Mesothelial cell of epicardium (in vitro differentiated cells): ENCODE data around the gene ZBTB7A. TPM values are rescaled to one million over a fixed set of nuclear protein-coding genes. Genes with fewer than 3 reads are reported as not detected.

ENCODE experiments used
- DNase-seq, 2 experiments: peaks; one replicate each; pipeline ENCODE4 v3.0.0; 2021; ENCODE audit warnings: low spot score in 2 of 2; ENCODE audit not compliant: unreplicated experiment in 2 of 2
- H3K27ac Mint-ChIP-seq: 2 replicates; pipeline ENCODE4 v1.8.0; 2021; ENCODE audit warnings: mixed read lengths
- H3K27me3 Mint-ChIP-seq: 2 replicates; pipeline ENCODE4 v1.8.0; 2021; ENCODE audit warnings: low read depth, mixed read lengths
- H3K36me3 Mint-ChIP-seq: 2 replicates; pipeline ENCODE4 v1.8.0; 2021; ENCODE audit warnings: mixed read lengths
- H3K4me1 Mint-ChIP-seq: 2 replicates; pipeline ENCODE4 v1.8.0; 2021; ENCODE audit warnings: mixed read lengths
- H3K4me3 Mint-ChIP-seq: 2 replicates; pipeline ENCODE4 v1.8.0; 2021; ENCODE audit warnings: mild to moderate bottlenecking, moderate library complexity, mixed read lengths
- H3K9me3 Mint-ChIP-seq: 2 replicates; pipeline ENCODE4 v1.8.0; 2021; ENCODE audit warnings: mixed read lengths
- total RNA-seq: library from RNA; stranded (reverse); gene quantifications from 3 replicates; pipeline ENCODE4 v1.2.1, GENCODE V29; 2021
- TF ChIP-seq, protein P1 (sequence below): fragments of 200-600 bp; sonication (generic); IDR thresholded peaks from one replicate; pipeline ENCODE4 v1.5.0; 2021; ENCODE audit warnings: antibody characterized with exemption; ENCODE audit not compliant: unreplicated experiment

ZBTB7A gene
- total RNA-seq, 1 donor from 2014 or later, result 27.9 TPM

DNA sequence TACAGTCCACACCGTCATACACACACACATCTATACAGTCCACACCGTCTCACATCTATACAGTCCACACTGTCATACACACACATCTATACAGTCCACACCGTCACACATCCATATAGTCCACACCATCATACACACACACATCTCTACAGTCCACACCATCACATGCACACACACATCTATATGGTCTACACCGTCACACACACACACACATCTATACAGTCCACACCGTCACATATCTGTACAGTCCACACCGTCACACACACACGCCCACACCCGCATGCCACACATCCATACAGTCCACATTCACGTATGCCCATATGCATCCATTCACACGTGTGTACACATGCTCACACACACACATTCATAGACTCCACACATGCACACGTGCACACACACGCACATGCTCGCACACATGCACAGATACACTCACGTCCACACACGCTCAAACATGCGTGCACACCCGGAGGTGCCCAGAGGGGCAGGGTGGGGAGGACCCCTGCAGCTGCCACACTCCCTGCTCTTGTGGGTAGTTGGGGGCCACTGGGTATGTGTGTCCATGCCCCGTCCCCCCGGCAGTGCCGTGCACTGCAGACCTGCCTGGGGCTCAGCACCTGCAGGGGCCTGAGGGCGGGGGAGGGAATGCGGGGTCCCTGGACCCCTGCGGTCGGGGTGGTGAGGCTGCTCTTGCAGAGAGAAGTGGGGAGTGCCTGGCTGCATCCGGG is 30.0 kb downstream of the ZBTB7A start:
- Mint-ChIP-seq H3K27ac (no peak overlapping the region), H3K4me1 (no peaks in the 10 kb centered on the region), H3K36me3 (peaks cover 10% of the 10 kb centered on the region), H3K27me3 (no peaks in the 10 kb centered on the region), H3K4me3 (no peak overlapping the region), H3K9me3 (no peaks in the 10 kb centered on the region)
- DNase-seq, result no peak
- TF ChIP-seq, protein P1, sequence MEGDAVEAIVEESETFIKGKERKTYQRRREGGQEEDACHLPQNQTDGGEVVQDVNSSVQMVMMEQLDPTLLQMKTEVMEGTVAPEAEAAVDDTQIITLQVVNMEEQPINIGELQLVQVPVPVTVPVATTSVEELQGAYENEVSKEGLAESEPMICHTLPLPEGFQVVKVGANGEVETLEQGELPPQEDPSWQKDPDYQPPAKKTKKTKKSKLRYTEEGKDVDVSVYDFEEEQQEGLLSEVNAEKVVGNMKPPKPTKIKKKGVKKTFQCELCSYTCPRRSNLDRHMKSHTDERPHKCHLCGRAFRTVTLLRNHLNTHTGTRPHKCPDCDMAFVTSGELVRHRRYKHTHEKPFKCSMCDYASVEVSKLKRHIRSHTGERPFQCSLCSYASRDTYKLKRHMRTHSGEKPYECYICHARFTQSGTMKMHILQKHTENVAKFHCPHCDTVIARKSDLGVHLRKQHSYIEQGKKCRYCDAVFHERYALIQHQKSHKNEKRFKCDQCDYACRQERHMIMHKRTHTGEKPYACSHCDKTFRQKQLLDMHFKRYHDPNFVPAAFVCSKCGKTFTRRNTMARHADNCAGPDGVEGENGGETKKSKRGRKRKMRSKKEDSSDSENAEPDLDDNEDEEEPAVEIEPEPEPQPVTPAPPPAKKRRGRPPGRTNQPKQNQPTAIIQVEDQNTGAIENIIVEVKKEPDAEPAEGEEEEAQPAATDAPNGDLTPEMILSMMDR, result no peak

DNA sequence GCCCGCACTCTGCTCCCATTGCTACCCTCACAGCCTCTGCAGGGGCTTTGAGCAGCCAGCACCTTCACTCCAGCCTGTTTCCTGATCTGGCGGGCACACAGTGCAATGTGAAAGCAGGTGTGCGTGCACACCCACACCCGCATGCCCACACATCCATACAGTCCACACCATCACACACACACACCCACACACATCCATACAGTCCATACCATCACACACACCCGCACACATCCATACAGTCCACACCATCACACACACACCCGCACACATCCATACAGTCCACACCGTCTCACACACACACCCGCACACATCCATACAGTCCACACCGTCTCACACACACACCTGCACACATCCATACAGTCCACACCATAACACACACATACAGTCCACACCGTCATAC is 31.1 kb downstream of the ZBTB7A start:
- Mint-ChIP-seq H3K27ac (no peak overlapping the region), H3K4me1 (no peaks in the 10 kb centered on the region), H3K27me3 (no peaks in the 10 kb centered on the region), H3K4me3 (no peak overlapping the region), H3K36me3 (peaks cover 10% of the 10 kb centered on the region), H3K9me3 (no peaks in the 10 kb centered on the region)
- no peak for DNase-seq
- TF ChIP-seq, protein P1, result no peak

DNA sequence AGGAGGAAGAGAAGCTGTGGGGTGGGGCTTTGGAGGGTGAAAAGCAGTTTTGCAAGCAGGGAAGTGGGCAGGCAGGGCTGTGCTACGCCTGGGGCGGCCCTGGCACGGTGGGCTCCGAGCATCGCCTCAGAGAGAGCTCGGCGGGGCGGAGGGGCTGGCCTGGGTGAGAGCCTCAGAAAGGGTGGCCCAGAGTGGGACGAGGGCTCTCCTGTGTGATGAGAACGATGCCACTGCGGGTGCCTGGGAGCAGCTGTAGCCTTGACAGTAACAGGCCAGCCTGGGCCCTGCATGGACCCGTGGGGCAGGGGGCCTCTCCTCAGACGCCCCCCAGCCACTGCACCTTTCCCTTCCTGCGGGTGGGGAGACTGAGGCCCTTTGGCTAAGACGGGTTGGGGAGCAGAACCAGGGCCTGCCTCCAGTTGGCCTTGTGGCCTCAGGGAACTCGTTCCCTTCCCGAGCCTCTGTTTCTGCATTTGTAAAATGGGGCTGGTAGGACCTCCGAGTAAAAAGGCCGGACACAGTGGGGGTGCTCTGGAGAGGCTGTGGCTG is 31.6 kb downstream of the ZBTB7A start:
- Mint-ChIP-seq H3K4me3 (no peak overlapping the region), H3K36me3 (peaks cover 6% of the 10 kb centered on the region), H3K9me3 (no peaks in the 10 kb centered on the region), H3K27me3 (no peaks in the 10 kb centered on the region), H3K27ac (no peak overlapping the region), H3K4me1 (no peaks in the 10 kb centered on the region)
- TF ChIP-seq, protein P1, result no peak
- DNase-seq, result no peak

DNA sequence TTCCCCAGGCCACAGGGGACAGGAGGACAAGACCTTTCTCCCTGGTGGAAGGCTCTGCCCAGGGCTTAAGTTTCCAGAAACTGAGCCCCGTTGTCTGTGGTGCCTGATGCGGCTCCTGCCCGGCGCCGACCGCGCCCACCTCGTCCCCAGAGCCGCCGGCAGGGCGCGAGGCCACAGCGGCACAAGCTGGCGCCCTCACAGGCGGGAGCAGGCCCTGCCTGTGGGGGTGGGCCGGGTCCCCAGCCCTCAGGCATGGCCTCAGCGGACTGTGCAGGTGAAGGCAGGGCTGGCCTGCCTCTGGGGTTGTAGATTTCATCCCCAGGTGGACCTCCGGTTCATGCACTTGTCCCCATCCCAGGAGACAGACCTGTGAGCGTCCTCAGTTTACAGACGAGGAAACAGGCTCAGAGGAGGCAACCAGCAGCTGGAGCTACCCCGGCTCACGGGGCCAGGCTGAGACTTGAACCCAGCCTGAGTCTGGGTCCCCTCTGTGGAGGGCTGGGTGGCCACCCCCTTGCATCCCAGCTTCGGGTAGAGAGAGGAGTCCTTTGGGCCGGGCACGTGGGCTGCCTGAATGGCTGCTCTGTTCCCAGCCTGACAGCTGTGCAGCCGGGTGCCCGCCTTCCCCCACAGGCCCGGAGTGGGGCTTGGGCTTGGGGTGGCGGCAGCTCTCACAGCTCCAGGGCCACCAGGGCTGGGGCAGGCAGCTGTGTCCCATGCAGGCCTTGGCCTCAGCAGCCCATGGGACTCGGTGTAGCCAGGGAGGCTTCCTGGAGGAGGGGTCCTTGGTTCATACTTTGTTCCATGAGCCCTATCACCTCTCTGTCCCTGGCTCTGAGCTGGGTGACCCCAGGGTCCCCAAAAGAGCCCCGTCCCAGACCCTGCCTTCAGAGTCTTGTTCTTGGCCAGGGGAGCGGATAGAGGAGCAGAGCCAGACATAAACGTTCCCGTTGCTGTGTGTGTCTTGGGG is 32.4 kb downstream of the ZBTB7A start:
- Mint-ChIP-seq H3K4me3 (no peak overlapping the region), H3K27me3 (no peaks in the 10 kb centered on the region), H3K36me3 (peaks cover 5% of the 10 kb centered on the region), H3K27ac (no peak overlapping the region), H3K4me1 (no peaks in the 10 kb centered on the region), H3K9me3 (no peaks in the 10 kb centered on the region)
- no peak for DNase-seq
- TF ChIP-seq, protein P1, result no peak

DNA sequence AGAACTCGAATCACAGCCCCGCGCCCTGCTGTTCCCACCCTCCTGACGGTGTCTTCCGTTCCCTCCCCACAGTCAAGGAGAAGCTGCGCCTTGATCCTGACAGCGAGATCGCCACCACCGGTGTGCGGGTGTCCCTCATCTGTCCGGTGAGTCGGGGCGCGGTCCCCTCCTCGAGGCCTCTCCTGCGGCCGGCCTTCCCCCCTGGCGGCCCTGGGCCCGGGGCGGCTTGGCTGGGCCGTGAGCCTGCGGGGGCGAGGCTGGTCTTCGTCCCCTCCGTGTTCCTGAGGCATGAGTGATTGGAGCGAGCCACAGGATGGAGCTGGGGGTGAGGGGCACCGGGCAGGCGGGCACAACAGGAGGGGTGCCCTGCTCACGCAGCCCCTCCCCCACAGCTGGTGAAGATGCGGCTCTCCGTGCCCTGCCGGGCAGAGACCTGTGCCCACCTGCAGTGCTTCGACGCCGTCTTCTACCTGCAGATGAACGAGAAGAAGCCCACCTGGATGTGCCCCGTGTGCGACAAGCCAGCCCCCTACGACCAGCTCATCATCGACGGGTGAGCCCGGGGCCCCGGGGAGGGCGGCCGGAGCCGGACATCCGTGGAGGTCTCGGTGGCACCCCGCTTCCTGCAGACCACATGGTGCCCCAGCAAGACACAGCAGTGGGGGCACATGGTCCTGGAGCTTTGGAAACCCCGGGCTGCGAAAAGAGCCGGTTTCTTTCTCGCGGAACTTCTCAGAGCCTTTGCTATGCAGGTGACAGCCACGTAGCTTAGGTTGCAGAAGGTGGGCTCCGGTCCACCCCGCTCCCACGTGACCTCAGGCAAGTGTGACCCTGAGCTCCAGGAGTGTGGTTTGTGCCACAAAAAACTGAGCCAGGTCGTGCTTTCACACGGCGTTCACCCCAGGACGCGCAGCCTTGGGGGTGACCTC is 33.4 kb downstream of the ZBTB7A start:
- H3K9me3 Mint-ChIP-seq, result no peaks in the 10 kb centered on the region
- no peak for DNase-seq
- H3K27me3 Mint-ChIP-seq, result no peaks in the 10 kb centered on the region
- TF ChIP-seq, protein P1, result no peak
- H3K4me1 Mint-ChIP-seq, result no peaks in the 10 kb centered on the region
- no peak overlapping the region for H3K4me3 Mint-ChIP-seq
- no peak overlapping the region for H3K27ac Mint-ChIP-seq
- H3K36me3 Mint-ChIP-seq, result peaks cover 5% of the 10 kb centered on the region
